ENCODE data around the gene LRRC38. TPM values are rescaled to one million over a fixed set of nuclear protein-coding genes. Genes with fewer than 3 reads are reported as not detected.
"Not testable (repeated sequence)": the region's sequence is repeated elsewhere in the genome, so short reads cannot be mapped to it uniquely, and the experiment has no call there.

LRRC38 gene
- total RNA-seq (2022) (not detected in 2 replicates), Bru-seq, nascent RNA (not detected), BruChase-seq, experiment 1, labeled RNA remaining after a 6-hour chase (not detected), BruChase-seq, experiment 2, labeled RNA remaining after a 2-hour chase (not detected)
- long read RNA-seq, result 0 reads

- CTCF ChIA-PET, result no interaction called here
- POLR2A ChIA-PET, result no interaction called here
- peaks cover 13% of the 10 kb centered on the region for H3K27me3 Mint-ChIP-seq (ENCODE audit: insufficient read depth, unreplicated experiment)
- intact Hi-C loops (cut with micrococcal nuclease), result no loop called here
- H3K27ac Mint-ChIP-seq (ENCODE audit: low read depth, unreplicated experiment), result no peak within 1 kb of the TSS
- H3K9me3 Mint-ChIP-seq (ENCODE audit: unreplicated experiment), result peaks cover 2% of the 10 kb centered on the region
- DNase-seq (ENCODE audit: unreplicated experiment), result no peak
- H3K4me3 Mint-ChIP-seq (ENCODE audit: unreplicated experiment), result no peak within 1 kb of the TSS
- BruUV-seq (replicated peaks), result no TSS peak
- TF ChIP-seq CTCF (IDR thresholded peaks at IDR 0.05; ENCODE audit: unreplicated experiment), result no peak
- no peaks in the 10 kb centered on the region for H3K36me3 Mint-ChIP-seq (ENCODE audit: insufficient read depth, unreplicated experiment)
- no peaks in the 10 kb centered on the region for H3K4me1 Mint-ChIP-seq (ENCODE audit: insufficient read depth, unreplicated experiment)
Measured at GRCh38 chr1:13513895-13514546, at the start of gene LRRC38. Gene LRRC38 (minus strand): TSS chr1:13514003. CDS start chr1:13513593, 410 bp downstream.

- H3K9me3 Mint-ChIP-seq (ENCODE audit: unreplicated experiment); H3K4me1 Mint-ChIP-seq (ENCODE audit: insufficient read depth, unreplicated experiment); POLR2A ChIA-PET; CTCF ChIA-PET; DNase-seq (ENCODE audit: unreplicated experiment); H3K36me3 Mint-ChIP-seq (ENCODE audit: insufficient read depth, unreplicated experiment); H3K4me3 Mint-ChIP-seq (ENCODE audit: unreplicated experiment); intact Hi-C loops (cut with micrococcal nuclease); H3K27ac Mint-ChIP-seq (ENCODE audit: low read depth, unreplicated experiment); BruUV-seq (replicated peaks): not testable (repeated sequence)
- H3K27me3 Mint-ChIP-seq (ENCODE audit: insufficient read depth, unreplicated experiment), result peaks cover 17% of the 10 kb centered on the region
Measured at GRCh38 chr1:13562981-13563380, 49.2 kb upstream of the LRRC38 start.

- TF ChIP-seq CTCF (IDR thresholded peaks at IDR 0.05; ENCODE audit: unreplicated experiment), result no peak
- intact Hi-C loops (cut with micrococcal nuclease), result no loop called here
- H3K36me3 Mint-ChIP-seq (ENCODE audit: insufficient read depth, unreplicated experiment), result no peaks in the 10 kb centered on the region
- BruUV-seq (replicated peaks), result no TSS peak
- no peaks in the 10 kb centered on the region for H3K9me3 Mint-ChIP-seq (ENCODE audit: unreplicated experiment)
- no peak overlapping the region for H3K27ac Mint-ChIP-seq (ENCODE audit: low read depth, unreplicated experiment)
- peaks cover 17% of the 10 kb centered on the region for H3K27me3 Mint-ChIP-seq (ENCODE audit: insufficient read depth, unreplicated experiment)
- H3K4me1 Mint-ChIP-seq (ENCODE audit: insufficient read depth, unreplicated experiment), result no peaks in the 10 kb centered on the region
- ChIA-PET CTCF (no interaction called here), POLR2A (no interaction called here)
- DNase-seq (ENCODE audit: unreplicated experiment), result no peak
- H3K4me3 Mint-ChIP-seq (ENCODE audit: unreplicated experiment), result no peak overlapping the region
Measured at GRCh38 chr1:13560541-13560940, 46.7 kb upstream of the LRRC38 start.

GRCh38 chr1:13556224-13556764 is 42.5 kb upstream of the LRRC38 start:
- intact Hi-C loops (cut with micrococcal nuclease), result no loop called here
- Mint-ChIP-seq H3K4me3 (ENCODE audit: unreplicated experiment) (no peak overlapping the region), H3K36me3 (ENCODE audit: insufficient read depth, unreplicated experiment) (no peaks in the 10 kb centered on the region), H3K27ac (ENCODE audit: low read depth, unreplicated experiment) (no peak overlapping the region), H3K27me3 (ENCODE audit: insufficient read depth, unreplicated experiment) (peaks cover 5% of the 10 kb centered on the region), H3K4me1 (ENCODE audit: insufficient read depth, unreplicated experiment) (no peaks in the 10 kb centered on the region), H3K9me3 (ENCODE audit: unreplicated experiment) (no peaks in the 10 kb centered on the region)
- no peak for TF ChIP-seq CTCF (IDR thresholded peaks at IDR 0.05; ENCODE audit: unreplicated experiment)
- BruUV-seq (replicated peaks), result no TSS peak
- no peak for DNase-seq (ENCODE audit: unreplicated experiment)
- ChIA-PET POLR2A (interaction anchor here (0.6 to 1.2 kb wide), 3 partner anchors 13 to 190 kb away, joined by 3 to 5 read pairs (median 3); no protein-coding TSS in a partner anchor), CTCF (interaction anchor here (0.5 to 1.4 kb wide), 8 partner anchors 15 to 1717 kb away, joined by 3 to 5 read pairs (median 3); no protein-coding TSS in a partner anchor)
